Measurements from ENCODE around the gene EFHD1.
"Not testable (repeated sequence)": the region's sequence is repeated elsewhere in the genome, so short reads cannot be mapped to it uniquely, and the experiment has no call there.

The EFHD1 gene

GRCh38 chr2:232681527-232681926 lies 48.1 kb downstream of the EFHD1 start:
- Mint-ChIP-seq H3K9me3 (no peaks in the 10 kb centered on the region), H3K4me1 (no peaks in the 10 kb centered on the region), H3K27me3 (peaks cover 13% of the 10 kb centered on the region), H3K4me3 (no peak overlapping the region), H3K27ac (no peak overlapping the region), H3K36me3 (no peaks in the 10 kb centered on the region)
- ATAC-seq (ENCODE audit: low read depth) (no peak), DNase-seq (ENCODE audit: low spot score in 2 of 2) (no peak)

DNA sequence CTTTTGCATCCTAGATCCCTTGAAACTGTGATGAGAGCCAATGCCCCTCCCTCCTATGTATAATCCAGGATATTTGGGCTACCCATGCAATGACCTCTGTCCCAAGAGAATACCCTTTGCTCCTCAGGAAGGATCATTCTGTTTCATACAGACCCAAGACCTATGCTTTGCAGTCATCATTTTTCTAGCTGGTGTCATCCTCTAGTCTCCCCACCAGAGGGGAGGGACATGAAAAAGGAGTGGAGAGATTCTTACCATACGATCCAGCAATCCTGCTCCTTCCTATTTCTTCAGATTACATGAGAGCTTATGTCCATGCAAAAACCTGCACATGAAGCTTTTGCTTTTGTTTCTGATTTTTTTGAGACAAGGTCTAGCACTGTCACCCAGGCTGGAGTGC lies 50.0 kb downstream of the EFHD1 start:
- Mint-ChIP-seq H3K27ac (no peak overlapping the region), H3K9me3 (no peaks in the 10 kb centered on the region), H3K36me3 (no peaks in the 10 kb centered on the region), H3K4me3 (no peak overlapping the region), H3K4me1 (no peaks in the 10 kb centered on the region), H3K27me3 (peaks cover 10% of the 10 kb centered on the region)
- ATAC-seq (ENCODE audit: low read depth) = no peak
- DNase-seq (ENCODE audit: low spot score in 2 of 2) = no peak

DNA sequence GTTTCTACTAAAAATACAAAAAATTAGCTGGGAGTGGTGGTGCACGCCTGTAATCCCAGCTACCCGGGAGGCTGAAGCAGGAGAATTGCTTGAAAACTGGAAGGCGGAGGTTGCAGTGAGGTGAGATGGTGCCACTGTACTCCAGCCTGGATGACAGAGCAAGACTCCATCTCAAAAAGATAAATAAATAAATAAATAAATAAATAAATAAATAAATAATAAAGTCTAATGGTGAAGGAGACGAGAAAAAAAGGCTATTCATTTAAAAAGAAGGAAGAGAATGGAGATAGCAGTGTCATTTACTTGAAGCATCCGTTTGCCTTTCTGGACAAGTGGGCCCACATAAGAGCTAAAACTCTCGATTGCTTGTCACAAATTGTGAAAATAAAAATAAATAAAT lies 52.0 kb downstream of the EFHD1 start:
- not testable (repeated sequence) for H3K4me1 Mint-ChIP-seq; H3K27ac Mint-ChIP-seq; H3K9me3 Mint-ChIP-seq; DNase-seq (ENCODE audit: low spot score in 2 of 2); H3K36me3 Mint-ChIP-seq; H3K4me3 Mint-ChIP-seq; ATAC-seq (ENCODE audit: low read depth)
- H3K27me3 Mint-ChIP-seq = peaks cover 10% of the 10 kb centered on the region

- Mint-ChIP-seq H3K36me3 (no peaks in the 10 kb centered on the region), H3K27me3 (no peaks in the 10 kb centered on the region), H3K4me3 (no peak overlapping the region), H3K27ac (no peak overlapping the region), H3K9me3 (no peaks in the 10 kb centered on the region), H3K4me1 (no peaks in the 10 kb centered on the region)
- ATAC-seq (ENCODE audit: low read depth) = no peak
- DNase-seq (ENCODE audit: low spot score in 2 of 2) = no peak
Observed at GRCh38 chr2:232687382-232688160, 54.2 kb downstream of the EFHD1 start.

- H3K27me3 Mint-ChIP-seq = no peaks in the 10 kb centered on the region
- H3K36me3 Mint-ChIP-seq = no peaks in the 10 kb centered on the region
- H3K4me3 Mint-ChIP-seq = no peak overlapping the region
- no peak overlapping the region for H3K27ac Mint-ChIP-seq
- DNase-seq (ENCODE audit: low spot score in 2 of 2) (no peak), ATAC-seq (ENCODE audit: low read depth) (no peak)
- H3K4me1 Mint-ChIP-seq = no peaks in the 10 kb centered on the region
- H3K9me3 Mint-ChIP-seq = no peaks in the 10 kb centered on the region
Observed at GRCh38 chr2:232688201-232688600, 54.8 kb downstream of the EFHD1 start.

- no peaks in the 10 kb centered on the region for H3K27me3 Mint-ChIP-seq
- no peaks in the 10 kb centered on the region for H3K4me1 Mint-ChIP-seq
- ATAC-seq (ENCODE audit: low read depth) (no peak), DNase-seq (ENCODE audit: low spot score in 2 of 2) (no peak)
- H3K27ac Mint-ChIP-seq = no peak overlapping the region
- no peaks in the 10 kb centered on the region for H3K9me3 Mint-ChIP-seq
- H3K36me3 Mint-ChIP-seq = no peaks in the 10 kb centered on the region
- no peak overlapping the region for H3K4me3 Mint-ChIP-seq
Observed at GRCh38 chr2:232689152-232689910, 55.9 kb downstream of the EFHD1 start.

DNA sequence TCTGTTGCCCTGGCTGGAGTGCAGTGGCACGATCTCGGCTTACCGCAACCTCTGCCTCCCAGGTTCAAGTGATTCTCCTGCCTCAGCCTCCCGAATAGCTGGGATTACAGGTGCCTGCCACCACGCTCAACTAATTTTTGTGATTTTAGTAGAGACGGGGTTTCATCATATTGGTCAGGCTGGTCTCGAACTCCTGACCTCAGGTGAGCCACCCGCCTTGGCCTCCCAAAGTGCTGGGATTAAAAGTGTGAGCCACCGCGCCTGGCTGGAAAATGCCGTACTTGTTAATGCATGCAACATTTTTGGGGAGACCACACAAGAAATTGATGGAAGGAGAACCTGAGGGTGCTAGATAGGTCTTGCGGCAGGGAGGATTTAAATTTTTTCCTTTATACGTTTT lies 57.7 kb downstream of the EFHD1 start:
- H3K27ac Mint-ChIP-seq; H3K4me1 Mint-ChIP-seq; H3K27me3 Mint-ChIP-seq; H3K9me3 Mint-ChIP-seq; ATAC-seq (ENCODE audit: low read depth); DNase-seq (ENCODE audit: low spot score in 2 of 2); H3K4me3 Mint-ChIP-seq; H3K36me3 Mint-ChIP-seq: not testable (repeated sequence)

- DNase-seq (ENCODE audit: low spot score in 2 of 2) (no peak), ATAC-seq (ENCODE audit: low read depth) (no peak)
- Mint-ChIP-seq H3K27ac (peak overlapping the region; percentile 24), H3K9me3 (peaks cover 4% of the 10 kb centered on the region), H3K36me3 (no peaks in the 10 kb centered on the region), H3K4me1 (peaks cover 8% of the 10 kb centered on the region), H3K27me3 (no peaks in the 10 kb centered on the region), H3K4me3 (no peak overlapping the region)
Observed at GRCh38 chr2:232693344-232693743, 59.9 kb downstream of the EFHD1 start.

- Mint-ChIP-seq H3K4me3 (peak overlapping the region; percentile 91), H3K27ac (peak overlapping the region; percentile 85), H3K9me3 (peaks cover 4% of the 10 kb centered on the region), H3K36me3 (peaks cover 5% of the 10 kb centered on the region), H3K4me1 (peaks cover 26% of the 10 kb centered on the region), H3K27me3 (no peaks in the 10 kb centered on the region)
- DNase-seq (ENCODE audit: low spot score in 2 of 2) = no peak
- no peak for ATAC-seq (ENCODE audit: low read depth)
Observed at GRCh38 chr2:232696609-232697058, 63.2 kb downstream of the EFHD1 start.

GRCh38 chr2:232697059-232697806 lies 63.8 kb downstream of the EFHD1 start, which contains the start of gene GIGYF2:
TSS of gene GIGYF2 (plus strand) at chr2:232697331. CDS start at chr2:232735198, 37,867 bp downstream.
- ATAC-seq (ENCODE audit: low read depth) (peak; percentile 91), DNase-seq (ENCODE audit: low spot score in 2 of 2) (peak; percentile 74 to 81)
- H3K36me3 Mint-ChIP-seq = peaks cover 5% of the 10 kb centered on the region
- no peaks in the 10 kb centered on the region for H3K27me3 Mint-ChIP-seq
- H3K9me3 Mint-ChIP-seq = peaks cover 4% of the 10 kb centered on the region
- peaks cover 26% of the 10 kb centered on the region for H3K4me1 Mint-ChIP-seq
- H3K4me3 Mint-ChIP-seq = peak within 1 kb of the TSS; percentile 91
- peak within 1 kb of the TSS; percentile 85 for H3K27ac Mint-ChIP-seq

DNA sequence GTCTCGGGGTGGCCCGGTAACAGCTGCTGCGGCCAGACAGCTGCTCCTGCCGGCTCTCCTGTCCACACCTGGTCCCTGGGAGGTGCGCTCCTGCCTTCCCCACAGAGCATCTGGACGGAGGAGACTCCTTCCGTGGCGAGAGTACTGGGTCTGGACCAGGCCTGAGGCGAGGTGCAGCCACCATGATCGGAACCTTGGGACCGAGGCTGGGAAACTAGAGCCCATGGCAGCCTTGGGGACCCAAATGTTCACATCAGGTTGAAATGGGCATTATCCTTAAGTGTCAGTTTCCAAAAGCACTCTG lies 64.4 kb downstream of the EFHD1 start:
- Mint-ChIP-seq H3K4me3 (peak overlapping the region; percentile 91), H3K36me3 (peaks cover 5% of the 10 kb centered on the region), H3K27ac (peak overlapping the region; percentile 85), H3K9me3 (peaks cover 4% of the 10 kb centered on the region), H3K27me3 (no peaks in the 10 kb centered on the region), H3K4me1 (peaks cover 26% of the 10 kb centered on the region)
- ATAC-seq (ENCODE audit: low read depth) (no peak), DNase-seq (ENCODE audit: low spot score in 2 of 2) (no peak)

DNA sequence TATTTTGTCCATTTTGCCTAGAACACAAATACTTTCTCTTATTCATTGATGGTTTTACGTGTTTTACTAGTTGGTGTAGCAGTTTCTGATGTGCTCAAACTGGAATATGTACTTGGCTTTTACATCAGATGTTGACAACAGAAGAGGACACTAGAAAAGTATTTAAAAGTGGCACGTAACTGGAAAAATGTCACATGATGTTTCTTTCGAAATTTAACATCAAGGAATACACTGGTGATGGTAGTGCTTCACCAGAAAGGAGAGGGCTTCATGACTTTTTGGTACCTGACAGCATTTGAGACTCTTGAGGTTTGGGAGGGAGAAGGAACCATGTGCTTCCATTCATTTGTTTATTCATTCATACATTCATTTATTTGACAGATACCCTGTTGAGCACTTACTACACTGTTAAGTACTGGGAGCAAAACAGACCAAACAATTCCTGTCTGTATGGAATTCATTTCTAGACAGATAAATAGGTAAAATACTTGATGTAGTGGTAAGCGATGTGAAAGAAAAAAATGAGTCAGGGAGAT lies 65.2 kb downstream of the EFHD1 start:
- peaks cover 5% of the 10 kb centered on the region for H3K36me3 Mint-ChIP-seq
- ATAC-seq (ENCODE audit: low read depth) (no peak), DNase-seq (ENCODE audit: low spot score in 2 of 2) (no peak)
- H3K4me3 Mint-ChIP-seq = peak overlapping the region; percentile 56
- H3K9me3 Mint-ChIP-seq = peaks cover 4% of the 10 kb centered on the region
- peak overlapping the region; percentile 85 for H3K27ac Mint-ChIP-seq
- H3K4me1 Mint-ChIP-seq = peaks cover 26% of the 10 kb centered on the region
- H3K27me3 Mint-ChIP-seq = no peaks in the 10 kb centered on the region

DNA sequence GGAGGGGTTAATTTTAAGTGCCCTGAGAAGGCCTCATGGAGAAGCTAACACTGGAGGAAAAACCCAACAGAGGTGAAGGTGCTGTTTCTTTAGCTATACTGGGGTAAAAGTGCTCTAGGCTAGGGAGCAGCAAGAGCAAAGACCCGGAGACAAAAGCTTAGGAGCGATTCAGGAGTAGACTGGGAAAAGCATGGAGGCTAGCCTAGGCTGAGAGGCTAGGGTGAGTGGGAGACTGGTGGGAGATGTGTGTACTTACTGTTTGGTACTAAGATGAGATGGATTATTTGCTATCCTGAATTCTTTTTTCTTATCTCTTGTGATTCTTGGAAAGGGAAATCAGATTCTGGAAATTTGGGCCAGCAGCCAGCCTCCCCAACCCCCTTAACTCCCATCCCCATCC lies 65.7 kb downstream of the EFHD1 start:
- H3K36me3 Mint-ChIP-seq = peaks cover 9% of the 10 kb centered on the region
- no peak for DNase-seq (ENCODE audit: low spot score in 2 of 2)
- no peak overlapping the region for H3K4me3 Mint-ChIP-seq
- peaks cover 29% of the 10 kb centered on the region for H3K4me1 Mint-ChIP-seq
- no peaks in the 10 kb centered on the region for H3K27me3 Mint-ChIP-seq
- ATAC-seq (ENCODE audit: low read depth) = no peak
- peak overlapping the region; percentile 85 for H3K27ac Mint-ChIP-seq
- peaks cover 4% of the 10 kb centered on the region for H3K9me3 Mint-ChIP-seq

- Mint-ChIP-seq H3K4me1 (peaks cover 29% of the 10 kb centered on the region), H3K27ac (no peak overlapping the region), H3K4me3 (no peak overlapping the region), H3K9me3 (peaks cover 2% of the 10 kb centered on the region), H3K27me3 (no peaks in the 10 kb centered on the region), H3K36me3 (peaks cover 15% of the 10 kb centered on the region)
- ATAC-seq (ENCODE audit: low read depth) (no peak), DNase-seq (ENCODE audit: low spot score in 2 of 2) (no peak)
Observed at GRCh38 chr2:232700154-232700553, 66.8 kb downstream of the EFHD1 start.
